A549 (cell line): ENCODE measurements around the gene TXNRD1. TPM values are rescaled to one million over a fixed set of nuclear protein-coding genes. Genes with fewer than 3 reads are reported as not detected.
A peak's percentile ranks its signal among the peaks of the same experiment; 100 is the strongest.

Experiments used
- ATAC-seq, 2 experiments: fragments of 200-7000 bp in 1 of 2; fragments of >200 bp in 1 of 2; cut with Nextera tagmentation in 1 of 2; cut with Tn5 transposase in 1 of 2; 3 replicates each; pipeline versions ENCODE4 v1.8.0 to v1.9.1; 2018 to 2020; ENCODE audit warnings: mild to moderate bottlenecking in 1 of 2, moderate library complexity in 1 of 2
- CTCF ChIA-PET: fragments of 300-600 bp; sonication (Branson Sonifier 250); formaldehyde crosslinking; extraction: SDS; loops from one replicate; lab custom pipeline; 2021; ENCODE audit warnings: antibody characterized with exemption, inconsistent platforms; lab: Yijun Ruan, JAX
- POLR2A ChIA-PET: fragments of 350-600 bp; formaldehyde crosslinking; extraction: SDS; loops from one replicate; lab custom pipeline; 2021; ENCODE audit warnings: antibody characterized with exemption, inconsistent platforms; lab: Yijun Ruan, JAX
- DNase-seq, 2 experiments: peaks; one replicate each; pipeline versions ENCODE4 v3.0.0 to v3.0.0-alpha.2; 2011 to 2016; ENCODE audit warnings: low read depth in 1 of 2, low spot score in 1 of 2
- FAIRE-seq: peaks from 2 replicates; lab custom pipeline; 2011; peaks lifted over from hg19 to GRCh38; lab: Jason Lieb, UNC
- H3K27ac ChIP-seq, 2 experiments: fragments of >200 bp; sonication (Bioruptor Twin); formaldehyde crosslinking; 3 replicates each; pipeline ENCODE4 v1.5.1; 2016 to 2017
- H3K4me1 ChIP-seq: fragments of >200 bp; sonication (Bioruptor Twin); formaldehyde crosslinking; 3 replicates; pipeline ENCODE4 v1.6.1; 2016
- H3K4me2 ChIP-seq: fragments of >200 bp; sonication (Bioruptor Twin); formaldehyde crosslinking; 3 replicates; pipeline ENCODE4 v1.6.1; 2016
- H3K4me3 ChIP-seq: fragments of >200 bp; sonication (Bioruptor Twin); formaldehyde crosslinking; 3 replicates; pipeline ENCODE4 v1.5.1; 2016
- H3K9me3 ChIP-seq: fragments of >200 bp; sonication (Bioruptor Twin); formaldehyde crosslinking; 3 replicates; pipeline ENCODE4 v1.6.1; 2016
- BCL3 ChIP-seq: fragments of >200 bp; sonication (Bioruptor Twin); formaldehyde crosslinking; IDR thresholded peaks from 3 replicates; pipeline ENCODE4 v1.6.1; 2016
- CBX2 ChIP-seq: fragments of 200-600 bp; sonication (generic); IDR thresholded peaks from 2 replicates; pipeline ENCODE4 v1.6.1; 2016; ENCODE audit warnings: low read depth, mild to moderate bottlenecking, borderline replicate concordance
- CEBPB ChIP-seq, 2 experiments: fragments of >200 bp in 1 of 2; sonication (Bioruptor Twin) in 1 of 2; formaldehyde crosslinking in 1 of 2; IDR thresholded peaks; 2 replicates each; pipeline ENCODE4 v1.6.1; 2012 to 2016
- CHD2 ChIP-seq: fragments of 150-350 bp; IDR thresholded peaks from 2 replicates; pipeline ENCODE4 v1.6.1; 2014; ENCODE audit warnings: low read length; ENCODE audit not compliant: partially characterized antibody
- CHD4 ChIP-seq: fragments of 200-600 bp; sonication (generic); IDR thresholded peaks from 2 replicates; pipeline ENCODE4 v1.6.1; 2016; ENCODE audit warnings: antibody characterized with exemption, mild to moderate bottlenecking, borderline replicate concordance
- E2F6 ChIP-seq: IDR thresholded peaks from 2 replicates; pipeline ENCODE4 v1.6.1; 2012; ENCODE audit warnings: low read depth, borderline replicate concordance
- EP300 ChIP-seq, 2 experiments: fragments of >200 bp; sonication (Bioruptor Twin); formaldehyde crosslinking; IDR thresholded peaks; 2 replicates in 1 of 2; 3 replicates in 1 of 2; pipeline ENCODE4 v1.6.1; 2016 to 2017
- ESRRA ChIP-seq: fragments of 150-350 bp; IDR thresholded peaks from 2 replicates; pipeline ENCODE4 v1.6.1; 2014; ENCODE audit warnings: mild to moderate bottlenecking, low read length, borderline replicate concordance
- FOSB ChIP-seq: fragments of 250-450 bp; sonication (Bioruptor Pico); IDR thresholded peaks from 2 replicates; pipeline ENCODE4 v1.5.0; 2020; ENCODE audit warnings: mild to moderate bottlenecking, moderate library complexity
- GATA3 ChIP-seq: IDR thresholded peaks from 2 replicates; pipeline ENCODE4 v1.6.1; 2012; ENCODE audit warnings: borderline replicate concordance
- HEYL ChIP-seq: fragments of 250-450 bp; sonication (Bioruptor Pico); IDR thresholded peaks from 2 replicates; pipeline ENCODE4 v1.8.0; 2021; ENCODE audit warnings: mild to moderate bottlenecking, moderate library complexity
- HOXA7 ChIP-seq: fragments of 250-450 bp; sonication (Bioruptor Pico); IDR thresholded peaks from 2 replicates; pipeline ENCODE4 v1.5.0; 2020; ENCODE audit warnings: mild to moderate bottlenecking, moderate library complexity
- HOXB5 ChIP-seq: fragments of 250-450 bp; sonication (Bioruptor Pico); IDR thresholded peaks from 2 replicates; pipeline ENCODE4 v1.5.0; 2020; ENCODE audit warnings: mild to moderate bottlenecking, moderate library complexity
- JUNB ChIP-seq: fragments of >200 bp; sonication (Bioruptor Twin); formaldehyde crosslinking; IDR thresholded peaks from 2 replicates; pipeline ENCODE4 v1.6.1; 2016
- KDM1A ChIP-seq: fragments of 200-600 bp; sonication (generic); IDR thresholded peaks from 2 replicates; pipeline ENCODE4 v1.6.1; 2016; ENCODE audit warnings: low read depth, mild to moderate bottlenecking
- KDM5A ChIP-seq: fragments of 200-600 bp; sonication (generic); IDR thresholded peaks from 2 replicates; pipeline ENCODE4 v1.6.1; 2016; ENCODE audit warnings: antibody characterized with exemption, mild to moderate bottlenecking
- MAFK ChIP-seq: fragments of 450-650 bp; IDR thresholded peaks from 2 replicates; pipeline ENCODE4 v1.6.1; 2014; ENCODE audit not compliant: partially characterized antibody
- MAX ChIP-seq: IDR thresholded peaks from 2 replicates; pipeline ENCODE4 v1.6.1; 2012
- MAZ ChIP-seq: fragments of 150-350 bp; IDR thresholded peaks from 2 replicates; pipeline ENCODE4 v1.6.1; 2014; ENCODE audit warnings: antibody characterized with exemption, low read depth, low read length, borderline replicate concordance
- NPAS2 ChIP-seq: fragments of 250-450 bp; sonication (Bioruptor Pico); IDR thresholded peaks from 2 replicates; pipeline ENCODE4 v1.8.0; 2022; ENCODE audit warnings: mild to moderate bottlenecking, moderate library complexity, borderline replicate concordance
- NR3C1 ChIP-seq: fragments of >200 bp; sonication (Bioruptor Twin); formaldehyde crosslinking; IDR thresholded peaks from 3 replicates; pipeline ENCODE4 v1.6.1; 2017
- POLR2A ChIP-seq: IDR thresholded peaks from 2 replicates; pipeline ENCODE4 v1.6.1; 2012; ENCODE audit warnings: mild to moderate bottlenecking, low read length
- RARB ChIP-seq: fragments of 250-450 bp; sonication (Bioruptor Pico); IDR thresholded peaks from 2 replicates; pipeline ENCODE4 v1.8.0; 2021; ENCODE audit warnings: mild to moderate bottlenecking, moderate library complexity
- REST ChIP-seq: fragments of 200-600 bp; sonication (generic); IDR thresholded peaks from 2 replicates; pipeline ENCODE4 v1.6.1; 2016; ENCODE audit warnings: antibody characterized with exemption, mild to moderate bottlenecking, moderate library complexity
- SMC3 ChIP-seq: fragments of >200 bp; sonication (Bioruptor Twin); formaldehyde crosslinking; IDR thresholded peaks from 3 replicates; pipeline ENCODE4 v1.6.1; 2018; ENCODE audit warnings: inconsistent platforms
- SREBF2 ChIP-seq: fragments of 450-650 bp; IDR thresholded peaks from 2 replicates; pipeline ENCODE4 v1.6.1; 2014; ENCODE audit warnings: mild to moderate bottlenecking, moderate library complexity
- TP53 ChIP-seq: fragments of 250-450 bp; sonication (Bioruptor Pico); IDR thresholded peaks from 2 replicates; pipeline ENCODE4 v1.5.0; 2021; ENCODE audit warnings: mild to moderate bottlenecking, moderate library complexity
- USF2 ChIP-seq: fragments of 450-650 bp; IDR thresholded peaks from 2 replicates; pipeline ENCODE4 v1.6.1; 2014; ENCODE audit warnings: antibody characterized with exemption
- ZC3H11A ChIP-seq: fragments of 450-650 bp; IDR thresholded peaks from 2 replicates; pipeline ENCODE4 v1.6.1; 2014; ENCODE audit warnings: antibody characterized with exemption, mild to moderate bottlenecking
- ZNF302 ChIP-seq: fragments of 250-450 bp; sonication (Bioruptor Pico); IDR thresholded peaks from 2 replicates; pipeline ENCODE4 v1.9.0; 2021; ENCODE audit warnings: inconsistent platforms, mild to moderate bottlenecking, moderate library complexity
- WGBS: methylation state at CpG from one replicate; pipeline ENCODE4 v1.1.6; 2017; ENCODE audit errors: missing lambda C conversion rate; 5-methylcytosine and 5-hydroxymethylcytosine counted together
- polyA plus RNA-seq, 4 experiments: library from polyadenylated mRNA; depleted of rRNA in 3 of 4; stranded (reverse); fragments of >200 nt; fragmentation: RNase III in 1 of 4; extraction: RNeasy Plus Mini Kit Qiagen cat#74134 plus additional on column Dnase treatment in 1 of 4; gene quantifications; 2 replicates in 3 of 4; 3 replicates in 1 of 4; pipeline ENCODE4 v1.2.3, GENCODE V29; 2011 to 2017
- TF ChIP-seq, protein P1 (sequence below): fragments of 250-450 bp; sonication (Bioruptor Pico); IDR thresholded peaks from 2 replicates; pipeline ENCODE4 v1.5.0; 2020; ENCODE audit warnings: low read depth, mild to moderate bottlenecking, moderate library complexity
- TF ChIP-seq, protein P2 (sequence below): fragments of >200 bp; sonication (Bioruptor Twin); formaldehyde crosslinking; IDR thresholded peaks from 2 replicates; pipeline ENCODE4 v1.6.1; 2016
- TF ChIP-seq, protein P3 (sequence below): fragments of 150-350 bp; IDR thresholded peaks from 2 replicates; pipeline ENCODE4 v1.6.1; 2014; ENCODE audit warnings: low read depth, mild to moderate bottlenecking, low read length

TXNRD1 gene
- polyA plus RNA-seq, 2 of the 4 experiments (the other 2 are of a cell fraction) = 899 to 1,230 TPM

- WGBS = under 1% methylated on average over 31 of the region's 41 CpGs
- DNase-seq (peak; percentile 73 to 95), ATAC-seq (peak; percentile 32 to 41), FAIRE-seq (no peak)
- no peaks in the 10 kb centered on the region for H3K9me3 ChIP-seq
- ChIA-PET CTCF (interaction anchor here (1.6 to 13.7 kb wide), 5 partner anchors 12 to 111 kb away, joined by 4 to 155 read pairs (median 29); partner anchors contain the start of genes EID3 and TXNRD1), POLR2A (interaction anchor here (0.6 to 8.6 kb wide), 12 partner anchors 9 to 151 kb away, joined by 3 to 190 read pairs (median 8); partner anchors contain the start of genes EID3, NFYB and TXNRD1)
- H3K4me3 ChIP-seq = peak overlapping the region; percentile 68
- H3K27ac ChIP-seq = peak overlapping the region; percentile 94 to 98
- H3K4me2 ChIP-seq = peak overlapping the region; percentile 97
- H3K4me1 ChIP-seq = peaks cover 48% of the 10 kb centered on the region
- TF ChIP-seq FOSB (no peak; the same call in 1 of the 2 replicates), CEBPB (IDR thresholded peaks at IDR 0.05) (no peak), E2F6 (peak; percentile 91), NPAS2 (no peak), MAFK (peak; percentile 92), GATA3 (peak; percentile 69), RARB (no peak; the same call in 1 of the 2 replicates), BCL3 (peak; percentile 30; the same call in 1 of the 3 replicates), USF2 (no peak), CBX2 (no peak), KDM5A (no peak), ESRRA (no peak), REST (no peak; the same call in 1 of the 2 replicates), SMC3 (peak; percentile 17; the same call in 1 of the 3 replicates), SREBF2 (no peak), CHD2 (no peak), TP53 (CRISPR knock-in tag) (peak; percentile 59), POLR2A (peak; percentile 89), MAZ (no peak), ZC3H11A (no peak), MAX (peak; percentile 98), KDM1A (no peak), HEYL (CRISPR knock-in tag) (no peak; the same call in 1 of the 2 replicates), NR3C1 (no peak), CHD4 (no peak), JUNB (no peak), ZNF302 (CRISPR knock-in tag) (no peak), EP300 (IDR thresholded peaks at IDR 0.05) (no peak), HOXB5 (CRISPR knock-in tag) (no peak; the same call in 1 of the 2 replicates), HOXA7 (CRISPR knock-in tag) (no peak)
- TF ChIP-seq, protein P1, sequence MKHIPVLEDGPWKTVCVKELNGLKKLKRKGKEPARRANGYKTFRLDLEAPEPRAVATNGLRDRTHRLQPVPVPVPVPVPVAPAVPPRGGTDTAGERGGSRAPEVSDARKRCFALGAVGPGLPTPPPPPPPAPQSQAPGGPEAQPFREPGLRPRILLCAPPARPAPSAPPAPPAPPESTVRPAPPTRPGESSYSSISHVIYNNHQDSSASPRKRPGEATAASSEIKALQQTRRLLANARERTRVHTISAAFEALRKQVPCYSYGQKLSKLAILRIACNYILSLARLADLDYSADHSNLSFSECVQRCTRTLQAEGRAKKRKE (CRISPR knock-in tag) = no peak
- TF ChIP-seq, protein P2, sequence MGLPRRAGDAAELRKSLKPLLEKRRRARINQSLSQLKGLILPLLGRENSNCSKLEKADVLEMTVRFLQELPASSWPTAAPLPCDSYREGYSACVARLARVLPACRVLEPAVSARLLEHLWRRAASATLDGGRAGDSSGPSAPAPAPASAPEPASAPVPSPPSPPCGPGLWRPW = no peak
- TF ChIP-seq, protein P3, sequence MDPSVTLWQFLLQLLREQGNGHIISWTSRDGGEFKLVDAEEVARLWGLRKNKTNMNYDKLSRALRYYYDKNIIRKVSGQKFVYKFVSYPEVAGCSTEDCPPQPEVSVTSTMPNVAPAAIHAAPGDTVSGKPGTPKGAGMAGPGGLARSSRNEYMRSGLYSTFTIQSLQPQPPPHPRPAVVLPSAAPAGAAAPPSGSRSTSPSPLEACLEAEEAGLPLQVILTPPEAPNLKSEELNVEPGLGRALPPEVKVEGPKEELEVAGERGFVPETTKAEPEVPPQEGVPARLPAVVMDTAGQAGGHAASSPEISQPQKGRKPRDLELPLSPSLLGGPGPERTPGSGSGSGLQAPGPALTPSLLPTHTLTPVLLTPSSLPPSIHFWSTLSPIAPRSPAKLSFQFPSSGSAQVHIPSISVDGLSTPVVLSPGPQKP = no peak
These were observed 73.2 kb downstream of the TXNRD1 start for GRCh38 chr12:104288635-104289274.
